OCI-LY3 (cell line): ENCODE data around the gene NXN.

Source experiments
- H2AFZ ChIP-seq: fragments of 200-600, 300-600 bp; shearing (Covaris generic); 2 replicates; pipeline ENCODE4 v1.6.0; 2014; ENCODE audit warnings: antibody characterized with exemption, low read depth, low read length
- H3K27ac ChIP-seq: fragments of 200-600, 300-600 bp; sonication (generic); 2 replicates; pipeline ENCODE4 v1.5.1; 2014; ENCODE audit warnings: mild to moderate bottlenecking, low read length, moderate library complexity, mixed read lengths
- H3K27me3 ChIP-seq: fragments of 200-600, 300-600 bp; sonication (generic); 2 replicates; pipeline ENCODE4 v1.6.1; 2014; ENCODE audit warnings: low read depth, low read length, mixed read lengths
- H3K36me3 ChIP-seq: fragments of 200-600, 300-600 bp; sonication (generic); replicated peaks from 2 replicates; pipeline ENCODE3; 2014; ENCODE audit warnings: low read depth, low read length, mixed read lengths
- H3K4me1 ChIP-seq: fragments of 300-600, 200-600 bp; sonication (generic); 2 replicates; pipeline ENCODE4 v1.6.1; 2014; ENCODE audit warnings: low read length, mixed read lengths
- H3K4me2 ChIP-seq: fragments of 200-600, 300-600 bp; sonication (generic); 2 replicates; pipeline ENCODE4 v1.6.1; 2014; ENCODE audit warnings: low read length, mixed read lengths
- H3K4me3 ChIP-seq: fragments of 300-600, 200-600 bp; sonication (generic); 2 replicates; pipeline ENCODE4 v1.5.1; 2014; ENCODE audit warnings: antibody characterized with exemption, mild to moderate bottlenecking, low read length, moderate library complexity
- H3K79me2 ChIP-seq: fragments of 300-600, 200-600 bp; shearing (Covaris generic); 2 replicates; pipeline ENCODE4 v1.6.1; 2014; ENCODE audit warnings: mild to moderate bottlenecking, low read length, mixed read lengths
- H3K9ac ChIP-seq: fragments of 300-600, 200-600 bp; shearing (Covaris generic); 2 replicates; pipeline ENCODE4 v1.6.0; 2014; ENCODE audit warnings: mild to moderate bottlenecking, low read length, moderate library complexity
- H3K9me3 ChIP-seq: fragments of 200-600, 300-600 bp; shearing (Covaris generic); 2 replicates; pipeline ENCODE4 v1.6.1; 2014; ENCODE audit warnings: low read length, mixed read lengths; ENCODE audit not compliant: insufficient read depth
- H4K20me1 ChIP-seq: fragments of 200-600, 300-600 bp; sonication (generic); 2 replicates; pipeline ENCODE4 v1.6.1; 2016; ENCODE audit warnings: low read length, mixed read lengths; ENCODE audit not compliant: insufficient read depth
- CTCF ChIP-seq: fragments of 200-600, 300-600 bp; sonication (generic); IDR thresholded peaks from 2 replicates; pipeline ENCODE4 v1.5.1; 2014; ENCODE audit warnings: antibody characterized with exemption, low read length, low read depth
- EZH2phosphoT487 ChIP-seq: fragments of 200-600 bp; shearing (Covaris generic); IDR thresholded peaks from 2 replicates; pipeline ENCODE4 v1.6.1; 2018; ENCODE audit warnings: antibody characterized with exemption, mixed run types, low read depth

NXN gene

DNA sequence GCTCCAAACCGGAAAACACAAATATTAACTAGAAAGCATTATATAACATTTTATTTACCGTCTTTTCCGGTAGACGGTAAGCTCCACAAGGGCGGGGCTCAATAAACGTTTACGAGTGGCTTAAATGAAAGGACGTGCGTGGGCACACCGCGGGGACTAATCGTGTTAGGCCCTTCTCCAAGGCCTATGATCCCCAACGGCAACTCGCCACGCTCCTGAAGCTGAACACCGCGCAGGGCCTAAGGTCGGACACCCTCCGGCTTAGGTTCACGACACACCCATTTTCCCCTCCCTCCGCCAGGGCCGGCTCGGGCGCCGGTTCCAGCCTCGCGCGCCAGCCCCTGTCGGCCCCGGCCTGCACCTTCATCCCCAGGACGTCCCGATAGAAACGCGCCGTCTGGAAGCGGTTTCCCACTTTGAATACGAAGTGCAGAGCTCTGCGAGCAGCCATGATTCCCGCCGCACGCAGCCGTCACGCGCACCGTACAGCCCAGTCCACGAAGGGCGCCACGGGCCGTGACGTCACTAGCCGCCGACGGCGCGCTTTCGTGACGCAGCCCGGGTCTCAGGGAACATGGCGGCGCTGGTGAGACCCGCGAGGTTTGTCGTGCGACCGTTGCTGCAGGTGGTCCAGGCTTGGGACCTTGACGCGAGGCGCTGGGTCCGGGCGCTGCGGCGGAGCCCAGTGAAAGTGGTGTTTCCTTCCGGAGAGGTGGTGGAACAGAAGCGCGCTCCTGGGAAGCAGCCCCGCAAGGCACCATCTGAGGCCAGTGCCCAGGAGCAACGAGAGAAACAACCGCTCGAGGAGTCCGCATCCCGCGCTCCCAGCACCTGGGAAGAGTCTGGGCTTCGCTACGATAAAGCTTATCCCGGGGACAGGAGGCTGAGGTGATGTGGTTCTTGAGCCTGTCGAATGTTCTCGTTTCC is 197.5 kb downstream of the NXN start, which contains the start of the genes GLOD4 and MRM3:
Gene GLOD4 (minus strand): TSS at position 476 of the 927 bp plus-strand sequence. CDS start 25 bp downstream, at position 451.
Gene MRM3 (plus strand): TSS at position 549 of the 927 bp plus-strand sequence. CDS start 26 bp downstream, at position 575.
- peaks cover 9% of the 10 kb centered on the region for H3K36me3 ChIP-seq
- no peaks in the 10 kb centered on the region for H4K20me1 ChIP-seq

GRCh38 chr17:778096-778495 is 201.5 kb downstream of the NXN start:
- no peaks in the 10 kb centered on the region for H4K20me1 ChIP-seq
- H3K9ac ChIP-seq = no peak overlapping the region
- no peak overlapping the region for H3K4me2 ChIP-seq
- no peak overlapping the region for H3K4me3 ChIP-seq
- peaks cover 35% of the 10 kb centered on the region for H3K79me2 ChIP-seq
- no peak overlapping the region for H2AFZ ChIP-seq
- H3K27ac ChIP-seq = no peak overlapping the region
- H3K27me3 ChIP-seq = no peaks in the 10 kb centered on the region
- TF ChIP-seq EZH2phosphoT487 (no peak), CTCF (no peak)
- H3K36me3 ChIP-seq = peaks cover 19% of the 10 kb centered on the region
- peaks cover 2% of the 10 kb centered on the region for H3K4me1 ChIP-seq
- H3K9me3 ChIP-seq = no peaks in the 10 kb centered on the region

More for the DNA sequence above, 197.5 kb downstream of the NXN start, which contains the start of the genes GLOD4 and MRM3:
- H3K4me3 ChIP-seq = peak within 1 kb of the TSS; percentile 96
- H3K9me3 ChIP-seq = no peaks in the 10 kb centered on the region
- H3K4me2 ChIP-seq = peak within 1 kb of the TSS; percentile 94
- H2AFZ ChIP-seq = peak within 1 kb of the TSS; percentile 61; the same call in 1 of the 2 replicates
- no peak for TF ChIP-seq CTCF
- TF ChIP-seq EZH2phosphoT487 = no peak
- peak within 1 kb of the TSS; percentile 40 for H3K27ac ChIP-seq
- peak within 1 kb of the TSS; percentile 81 for H3K9ac ChIP-seq
- peaks cover 63% of the 10 kb centered on the region for H3K79me2 ChIP-seq
- no peaks in the 10 kb centered on the region for H3K27me3 ChIP-seq
- H3K4me1 ChIP-seq = peaks cover 12% of the 10 kb centered on the region

DNA sequence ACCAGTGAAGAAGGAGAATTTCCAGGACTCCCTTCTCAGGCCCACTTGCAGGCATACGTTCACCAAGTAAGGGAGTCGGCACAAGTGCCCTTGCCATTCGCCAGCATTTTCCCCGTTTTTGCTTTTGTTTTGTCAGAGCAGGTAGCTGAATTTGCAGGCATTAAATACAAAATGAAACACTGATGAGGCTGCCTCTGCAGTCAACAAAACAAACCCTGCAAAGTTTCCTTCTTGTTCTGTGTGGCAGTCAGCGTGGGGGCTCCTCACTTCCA is 205.3 kb downstream of the NXN start:
- Histone ChIP-seq H3K9me3 (no peaks in the 10 kb centered on the region), H3K4me1 (no peaks in the 10 kb centered on the region), H3K27me3 (no peaks in the 10 kb centered on the region), H3K4me2 (no peak overlapping the region), H4K20me1 (no peaks in the 10 kb centered on the region), H3K36me3 (peaks cover 38% of the 10 kb centered on the region), H3K4me3 (no peak overlapping the region), H3K79me2 (no peaks in the 10 kb centered on the region; the same call in 1 of the 2 replicates), H3K27ac (no peak overlapping the region), H3K9ac (no peak overlapping the region), H2AFZ (no peak overlapping the region)
- TF ChIP-seq CTCF (no peak), EZH2phosphoT487 (no peak)
